Esophagus squamous epithelium (tissue), 4 donors: ENCODE data around the gene ZNF594.

Experiments used
- POLR2A ChIP-seq, 4 donors: fragments of 450-650 bp; IDR thresholded peaks; one replicate each; pipeline ENCODE4 v1.6.1; 2017; ENCODE audit warnings: antibody characterized with exemption in 4 of 4, mild to moderate bottlenecking in 4 of 4, moderate library complexity in 3 of 4
- TF ChIP-seq, protein P1 (sequence below), 6 experiments: fragments of 450-650 bp in 4 of 6; fragments of 200-600 bp in 2 of 6; sonication (generic) in 2 of 6; IDR thresholded peaks; one replicate each; pipeline ENCODE4 v1.5.1; 2016 to 2019; ENCODE audit warnings: antibody characterized with exemption in 6 of 6, mild to moderate bottlenecking in 4 of 6, moderate library complexity in 4 of 6

DNA sequence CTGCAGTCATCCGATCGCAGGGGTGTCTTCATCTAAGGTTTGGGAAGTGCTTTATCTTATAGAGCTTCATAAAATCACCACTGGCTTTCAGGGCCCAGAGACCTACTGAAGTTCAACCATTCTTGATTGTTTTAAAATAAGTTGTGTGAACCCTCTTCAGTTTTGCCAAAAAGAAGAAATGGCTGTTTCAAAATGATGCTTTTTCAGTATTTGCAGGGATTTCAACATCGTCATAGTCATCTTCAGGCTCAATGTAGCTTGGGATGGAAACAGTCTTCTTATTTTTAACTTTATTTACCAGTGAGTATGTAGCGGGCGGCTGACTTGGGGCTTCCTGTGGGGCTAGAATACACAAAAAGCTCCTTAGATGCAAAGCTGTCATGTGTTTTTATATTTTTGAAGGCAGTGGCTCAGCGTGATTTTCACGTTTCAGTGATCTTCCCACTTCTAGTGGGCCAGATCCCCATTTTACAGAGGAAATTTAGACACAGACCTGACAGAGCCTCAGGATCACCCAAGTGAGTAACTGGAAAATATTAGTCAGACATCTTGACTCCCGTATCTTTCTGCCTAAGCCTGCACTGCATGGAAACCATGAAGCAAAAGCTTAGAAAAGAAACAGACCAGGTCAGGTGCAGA, 19.1 kb upstream of the ZNF594 start:
- TF ChIP-seq, protein P1, sequence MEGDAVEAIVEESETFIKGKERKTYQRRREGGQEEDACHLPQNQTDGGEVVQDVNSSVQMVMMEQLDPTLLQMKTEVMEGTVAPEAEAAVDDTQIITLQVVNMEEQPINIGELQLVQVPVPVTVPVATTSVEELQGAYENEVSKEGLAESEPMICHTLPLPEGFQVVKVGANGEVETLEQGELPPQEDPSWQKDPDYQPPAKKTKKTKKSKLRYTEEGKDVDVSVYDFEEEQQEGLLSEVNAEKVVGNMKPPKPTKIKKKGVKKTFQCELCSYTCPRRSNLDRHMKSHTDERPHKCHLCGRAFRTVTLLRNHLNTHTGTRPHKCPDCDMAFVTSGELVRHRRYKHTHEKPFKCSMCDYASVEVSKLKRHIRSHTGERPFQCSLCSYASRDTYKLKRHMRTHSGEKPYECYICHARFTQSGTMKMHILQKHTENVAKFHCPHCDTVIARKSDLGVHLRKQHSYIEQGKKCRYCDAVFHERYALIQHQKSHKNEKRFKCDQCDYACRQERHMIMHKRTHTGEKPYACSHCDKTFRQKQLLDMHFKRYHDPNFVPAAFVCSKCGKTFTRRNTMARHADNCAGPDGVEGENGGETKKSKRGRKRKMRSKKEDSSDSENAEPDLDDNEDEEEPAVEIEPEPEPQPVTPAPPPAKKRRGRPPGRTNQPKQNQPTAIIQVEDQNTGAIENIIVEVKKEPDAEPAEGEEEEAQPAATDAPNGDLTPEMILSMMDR (IDR thresholded peaks at IDR 0.05), result no peak
- TF ChIP-seq POLR2A (IDR thresholded peaks at IDR 0.05), result no peak
